IMR-90 (cell line): ENCODE data around the gene GSTT2B. TPM values are rescaled to one million over a fixed set of nuclear protein-coding genes. Genes with fewer than 3 reads are reported as not detected.

Source experiments
- ATAC-seq: fragments of 200-7000 bp; cut with Tn5 transposase; 2 replicates; pipeline ENCODE4 v1.9.1; 2020; ENCODE audit warnings: low read depth, mild to moderate bottlenecking, moderate library complexity
- BruUV-seq: library from RNA; stranded (reverse); fragments of 400-500 nt; replicated peaks from 2 replicates; lab custom pipeline; 2021; lab: Mats Ljungman, UMichigan
- CTCF ChIA-PET: fragments of 300-600 bp; formaldehyde crosslinking; extraction: SDS; loops from one replicate; lab custom pipeline; 2021; ENCODE audit warnings: antibody characterized with exemption; lab: Yijun Ruan, JAX
- POLR2A ChIA-PET: fragments of 300-600 bp; sonication (Branson Sonifier 250); formaldehyde crosslinking; loops from one replicate; lab custom pipeline; 2022; ENCODE audit warnings: antibody characterized with exemption; ENCODE audit not compliant: unreplicated experiment; lab: Charles Lee
- DNase-seq: peaks from one replicate; pipeline ENCODE4 v3.0.0; 2013
- H2AFZ ChIP-seq: replicated peaks from 2 replicates; pipeline ENCODE3; 2013; ENCODE audit warnings: low read length, mild to moderate bottlenecking; ENCODE audit not compliant: poor library complexity
- H2AK5ac ChIP-seq: 2 replicates; pipeline ENCODE4 v1.6.1; 2013; ENCODE audit warnings: low read depth, low read length, inconsistent platforms
- H2AK9ac ChIP-seq: replicated peaks from 2 replicates; pipeline ENCODE3; 2013; ENCODE audit warnings: mild to moderate bottlenecking, low read depth, low read length, moderate library complexity; ENCODE audit not compliant: poor library complexity
- H2BK120ac ChIP-seq: 2 replicates; pipeline ENCODE4 v1.6.1; 2013; ENCODE audit warnings: low read depth, low read length, inconsistent platforms
- H2BK15ac ChIP-seq: 3 replicates; pipeline ENCODE4 v1.6.1; 2013; ENCODE audit warnings: low read depth, low read length, inconsistent platforms
- H2BK20ac ChIP-seq: 2 replicates; pipeline ENCODE4 v1.6.1; 2013; ENCODE audit warnings: low read depth, mild to moderate bottlenecking, inconsistent platforms, low read length, moderate library complexity
- H2BK5ac ChIP-seq: 2 replicates; pipeline ENCODE4 v1.6.1; 2013; ENCODE audit warnings: mild to moderate bottlenecking, low read depth, low read length, inconsistent platforms; ENCODE audit not compliant: poor library complexity, severe bottlenecking
- H3K14ac ChIP-seq: replicated peaks from 2 replicates; pipeline ENCODE4 v1.6.1; 2013; ENCODE audit warnings: low read depth, low read length, inconsistent platforms
- H3K18ac ChIP-seq: 2 replicates; pipeline ENCODE4 v1.6.1; 2013; ENCODE audit warnings: low read depth, low read length, control low read depth
- H3K23ac ChIP-seq: 2 replicates; pipeline ENCODE4 v1.6.1; 2013; ENCODE audit warnings: low read depth, low read length, inconsistent platforms
- H3K27ac ChIP-seq: 2 replicates; pipeline ENCODE4 v1.5.1; 2013; ENCODE audit warnings: mild to moderate bottlenecking, control low read depth, low read length; ENCODE audit not compliant: insufficient read depth
- H3K27me3 ChIP-seq: 2 replicates; pipeline ENCODE4 v1.6.1; 2013; ENCODE audit warnings: low read length; ENCODE audit not compliant: control insufficient read depth, insufficient read depth
- H3K36me3 ChIP-seq: 2 replicates; pipeline ENCODE4 v1.6.1; 2013; ENCODE audit warnings: low read length, mixed read lengths; ENCODE audit not compliant: control insufficient read depth, insufficient read depth
- H3K4ac ChIP-seq: 2 replicates; pipeline ENCODE4 v1.6.1; 2013; ENCODE audit warnings: low read depth, low read length, inconsistent platforms
- H3K4me1 ChIP-seq: 2 replicates; pipeline ENCODE4 v1.6.1; 2013; ENCODE audit warnings: low read length, mixed read lengths; ENCODE audit not compliant: control insufficient read depth, insufficient read depth
- H3K4me2 ChIP-seq: 2 replicates; pipeline ENCODE4 v1.6.1; 2013; ENCODE audit warnings: low read depth, mild to moderate bottlenecking, control low read depth, low read length, moderate library complexity
- H3K4me3 ChIP-seq: 2 replicates; pipeline ENCODE4 v1.5.1; 2013; ENCODE audit warnings: low read depth, mild to moderate bottlenecking, control low read depth, low read length, moderate library complexity; ENCODE audit not compliant: insufficient read depth
- H3K56ac ChIP-seq: 2 replicates; pipeline ENCODE4 v1.6.1; 2013; ENCODE audit warnings: low read length, inconsistent platforms; ENCODE audit not compliant: insufficient read depth; ENCODE audit errors: extremely low read depth
- H3K79me1 ChIP-seq, 2 experiments: 2 replicates each; pipeline ENCODE4 v1.6.1; 2013; ENCODE audit warnings: low read length in 2 of 2, inconsistent platforms in 1 of 2, low read depth in 1 of 2
- H3K9ac ChIP-seq: 2 replicates; pipeline ENCODE4 v1.6.1; 2013; ENCODE audit warnings: low read depth, low read length, control low read depth
- H3K9me1 ChIP-seq: 2 replicates; pipeline ENCODE4 v1.6.1; 2013; ENCODE audit warnings: low read length, inconsistent platforms; ENCODE audit not compliant: insufficient read depth
- H3K9me3 ChIP-seq: 2 replicates; pipeline ENCODE4 v1.6.1; 2013; ENCODE audit warnings: low read length; ENCODE audit not compliant: control insufficient read depth, insufficient read depth
- H4K20me1 ChIP-seq: 2 replicates; pipeline ENCODE4 v1.6.1; 2013; ENCODE audit warnings: low read length, inconsistent platforms; ENCODE audit not compliant: insufficient read depth
- H4K5ac ChIP-seq: 2 replicates; pipeline ENCODE4 v1.6.1; 2013; ENCODE audit warnings: mild to moderate bottlenecking, low read depth, low read length, control low read depth
- H4K8ac ChIP-seq, 2 experiments: 2 replicates each; pipeline ENCODE4 v1.6.1; 2013; ENCODE audit warnings: low read depth in 2 of 2, low read length in 2 of 2, control low read depth in 1 of 2, inconsistent platforms in 1 of 2
- H4K91ac ChIP-seq: 2 replicates; pipeline ENCODE4 v1.6.1; 2013; ENCODE audit warnings: low read depth, low read length, inconsistent platforms; ENCODE audit not compliant: insufficient read depth
- BHLHE40 ChIP-seq: fragments of 150-350 bp; IDR thresholded peaks from 2 replicates; pipeline ENCODE4 v1.6.1; 2016; ENCODE audit warnings: mild to moderate bottlenecking, low read depth, low read length
- CEBPB ChIP-seq: IDR thresholded peaks from 2 replicates; pipeline ENCODE4 v1.6.1; 2012; ENCODE audit warnings: low read depth, low read length, improper control_type of control experiment
- CHD1 ChIP-seq: IDR thresholded peaks from 2 replicates; pipeline ENCODE4 v1.6.1; 2012; ENCODE audit warnings: low read depth, low read length, improper control_type of control experiment
- CTCF ChIP-seq: conservative IDR thresholded peaks from 2 replicates; pipeline ENCODE4 v1.5.1; 2012; ENCODE audit warnings: mild to moderate bottlenecking, low read depth, low read length, improper control_type of control experiment
- ELK1 ChIP-seq: fragments of 150-350 bp; IDR thresholded peaks from 2 replicates; pipeline ENCODE4 v1.6.1; 2016; ENCODE audit warnings: low read depth, mild to moderate bottlenecking, low read length, moderate library complexity, borderline replicate concordance
- FOS ChIP-seq: fragments of 150-350 bp; IDR thresholded peaks from 2 replicates; pipeline ENCODE4 v1.6.1; 2016; ENCODE audit warnings: low read depth, low read length
- MAFK ChIP-seq: IDR thresholded peaks from 2 replicates; pipeline ENCODE4 v1.6.1; 2012; ENCODE audit warnings: low read depth, low read length, improper control_type of control experiment
- MAZ ChIP-seq: IDR thresholded peaks from 2 replicates; pipeline ENCODE4 v1.6.1; 2012; ENCODE audit warnings: low read depth, mild to moderate bottlenecking, low read length, improper control_type of control experiment, moderate library complexity, borderline replicate concordance
- MXI1 ChIP-seq: IDR thresholded peaks from 2 replicates; pipeline ENCODE4 v1.6.1; 2012; ENCODE audit warnings: low read depth, mild to moderate bottlenecking, low read length, moderate library complexity, borderline replicate concordance
- NFE2L2 ChIP-seq: fragments of 150-350 bp; IDR thresholded peaks from 2 replicates; pipeline ENCODE4 v1.6.1; 2016; ENCODE audit warnings: low read depth, mild to moderate bottlenecking, low read length
- POLR2A ChIP-seq: IDR thresholded peaks from 2 replicates; pipeline ENCODE4 v1.6.1; 2012; ENCODE audit warnings: mild to moderate bottlenecking, low read depth, low read length
- RAD21 ChIP-seq: IDR thresholded peaks from 2 replicates; pipeline ENCODE4 v1.6.1; 2012; ENCODE audit warnings: low read length, improper control_type of control experiment
- RCOR1 ChIP-seq: IDR thresholded peaks from 2 replicates; pipeline ENCODE4 v1.6.1; 2012; ENCODE audit warnings: mild to moderate bottlenecking, low read length, improper control_type of control experiment; ENCODE audit not compliant: insufficient replicate concordance
- RFX5 ChIP-seq: IDR thresholded peaks from 2 replicates; pipeline ENCODE4 v1.8.0; 2012; ENCODE audit warnings: low read depth, mild to moderate bottlenecking, low read length, moderate library complexity
- SMC3 ChIP-seq: fragments of 150-350 bp; IDR thresholded peaks from 2 replicates; pipeline ENCODE4 v1.6.1; 2016; ENCODE audit warnings: low read depth, mild to moderate bottlenecking, antibody characterized with exemption, low read length, moderate library complexity
- USF2 ChIP-seq: fragments of 150-350 bp; IDR thresholded peaks from 2 replicates; pipeline ENCODE4 v1.6.1; 2017; ENCODE audit warnings: mild to moderate bottlenecking, antibody characterized with exemption, low read length, low read depth
- WGBS, 2 experiments: methylation state at CpG; one replicate each; pipeline versions ENCODE4 v1.1.5 to v1.1.7; 2013; ENCODE audit warnings: missing lambda C conversion rate in 2 of 2; ENCODE audit not compliant: insufficient read length in 1 of 2; ENCODE audit errors: extremely low coverage in 2 of 2; 5-methylcytosine and 5-hydroxymethylcytosine counted together
- dilution Hi-C: fragments of 300-500 bp; cut with HindIII; formaldehyde crosslinking; loops from one replicate; pipeline ENCODE4 v1.14.3; 2018; ENCODE audit warnings: low sequenced_read_pairs; ENCODE audit not compliant: unreplicated experiment
- in situ Hi-C: fragments of 300-500 bp; cut with MboI; formaldehyde crosslinking; loops from 3 replicates; pipeline ENCODE4 v1.14.3; 2019; ENCODE audit warnings: low sequenced_read_pairs, inconsistent platforms, mixed read lengths
- intact Hi-C: fragments of 100-400 bp; cut with micrococcal nuclease; formaldehyde crosslinking; loops from 2 replicates; pipeline ENCODE4 v1.10.0; 2022
- polyA plus RNA-seq, 3 experiments: library from polyadenylated mRNA; depleted of rRNA; stranded (reverse); fragments of >200 nt; gene quantifications; 2 replicates each; pipeline ENCODE4 v1.2.3, GENCODE V29; 2012; ENCODE audit warnings: low replicate concordance in 1 of 3
- total RNA-seq: library from RNA; depleted of rRNA; stranded (reverse); fragments of >200 nt; gene quantifications from 2 replicates; pipeline ENCODE4 v1.2.3, GENCODE V29; 2012

GSTT2B gene
- total and polyA plus RNA-seq, 2 of the 4 experiments (the other 2 are of a cell fraction) = 15.1 to 77.0 TPM

- CTCF ChIA-PET = no interaction called here
- ATAC-seq = no peak
- Histone ChIP-seq H3K9me3 (peaks cover 12% of the 10 kb centered on the region), H3K4me3 (no peak overlapping the region), H2BK120ac (no peak overlapping the region), H3K56ac (no peak overlapping the region), H2BK20ac (no peak overlapping the region), H3K4ac (no peak overlapping the region), H3K79me1 (no peaks in the 10 kb centered on the region), H2BK5ac (no peak overlapping the region), H3K23ac (no peak overlapping the region), H3K27ac (no peak overlapping the region), H3K9me1 (0 out of 2 replicates have a peak, but pooled peaks cover 3% of the 10 kb centered on the region), H4K20me1 (no peaks in the 10 kb centered on the region), H2AK5ac (no peak overlapping the region), H2AK9ac (no peak overlapping the region), H3K4me2 (no peak overlapping the region), H2BK15ac (no peak overlapping the region), H3K4me1 (peaks cover 5% of the 10 kb centered on the region), H3K14ac (no peak overlapping the region), H4K5ac (no peak overlapping the region), H2AFZ (no peak overlapping the region), H3K27me3 (no peaks in the 10 kb centered on the region), H4K8ac (no peak overlapping the region), H3K36me3 (no peaks in the 10 kb centered on the region), H3K9ac (no peak overlapping the region), H3K18ac (no peak overlapping the region), H4K91ac (no peak overlapping the region)
- DNase-seq = no peak
- dilution Hi-C loops = no loop called here
- BruUV-seq = no TSS peak
- 20% methylated on average over 1 of the region's 2 CpGs; no CpG with 5 or more reads in 1 of the 2 experiments for WGBS, 2 experiments
- intact Hi-C loops = no loop called here
- in situ Hi-C loops = no loop called here
- TF ChIP-seq RCOR1 (no peak), POLR2A (no peak), MAZ (no peak), BHLHE40 (no peak), FOS (no peak), RFX5 (no peak), CTCF (no peak), USF2 (no peak), CHD1 (no peak), CEBPB (no peak), MAFK (no peak), MXI1 (no peak), NFE2L2 (no peak), ELK1 (no peak), RAD21 (no peak), SMC3 (no peak)
- POLR2A ChIA-PET = no interaction called here
Observed at GRCh38 chr22:23922921-23923320, 38.1 kb downstream of the GSTT2B start.
